Measurements from ENCODE around the gene LARGE2. TPM values are rescaled to one million over a fixed set of nuclear protein-coding genes. Genes with fewer than 3 reads are reported as not detected.

The LARGE2 gene
- total and polyA plus RNA-seq, 10 of the 15 experiments (the other 5 are each of a cell fraction or from before 2014, with no cell fraction given): 0.03 to 0.41 (median 0.19) TPM; not detected in 6

DNA sequence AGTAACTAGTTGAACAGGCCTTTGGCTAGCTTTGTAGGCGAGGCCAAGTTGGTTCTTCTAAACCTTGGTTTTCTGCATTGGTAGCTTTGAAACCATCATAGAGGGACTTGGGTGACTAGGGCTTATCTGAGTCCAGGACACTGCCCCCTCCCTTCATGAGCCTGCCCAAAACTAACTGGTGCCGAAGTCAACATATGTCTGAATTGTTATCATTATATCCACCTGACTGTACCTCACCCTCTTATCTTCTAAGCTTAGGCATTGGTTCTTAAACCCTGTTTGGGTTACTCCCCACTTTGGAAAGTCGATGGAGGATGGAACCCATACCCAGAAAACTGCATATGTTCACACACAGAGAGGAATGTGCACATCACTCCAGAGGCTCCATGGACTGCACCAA is 44.6 kb upstream of the LARGE2 start:
- ChIA-PET RAD21 (ENCODE audit: unreplicated experiment) (no interaction called here), SMC1A (ENCODE audit: uncharacterized antibody, unreplicated experiment) (interaction anchor here (1.1 kb wide), 1 partner anchor 22 kb away, joined by 4 read pairs; no protein-coding TSS in a partner anchor), POLR2A (no interaction called here), CTCF (interaction anchor here (0.9 kb wide), 1 partner anchor 87 kb away, joined by 3 read pairs; no protein-coding TSS in a partner anchor)
- no peak overlapping the region for H3K27ac ChIP-seq (ENCODE audit: control insufficient read depth, insufficient read depth)
- BruUV-seq (replicated peaks): no TSS peak
- FAIRE-seq (no peak), DNase-seq (ENCODE audit: low read depth, low spot score) (no peak), ATAC-seq (no peak)
- H3K4me1 ChIP-seq (ENCODE audit: control insufficient read depth, insufficient read depth, low read length): no peaks in the 10 kb centered on the region
- H3K4me3 ChIP-seq: no peak overlapping the region
- no peak overlapping the region for H2AFZ ChIP-seq (ENCODE audit: control insufficient read depth, low read depth, low read length)
- 75% methylated on average over 3 of the region's 3 CpGs for WGBS (ENCODE audit: insufficient coverage, insufficient replicate concordance, low lambda C conversion rate, missing lambda C conversion rate)
- intact Hi-C loops (cut with micrococcal nuclease; ENCODE audit: unreplicated experiment): no loop called here
- H3K4me2 ChIP-seq (ENCODE audit: control insufficient read depth, insufficient read depth): no peak overlapping the region
- no peak overlapping the region for H3K9ac ChIP-seq (ENCODE audit: control insufficient read depth, insufficient read depth, low read length)
- H3K36me3 ChIP-seq (ENCODE audit: control insufficient read depth in 2 of 2, insufficient read depth in 2 of 2, low read length in 1 of 2): peaks cover 0 to 10% of the 10 kb centered on the region in 2 experiments
- no peaks in the 10 kb centered on the region for H3K9me3 ChIP-seq (replicated peaks; ENCODE audit: control insufficient read depth, insufficient read depth, low read length)
- H3K79me2 ChIP-seq (ENCODE audit: control insufficient read depth, insufficient read depth, low read length): no peaks in the 10 kb centered on the region
- in situ Hi-C loops (cut with MboI): no loop called here
- no peaks in the 10 kb centered on the region for H4K20me1 ChIP-seq (ENCODE audit: control insufficient read depth, insufficient read depth)
- H3K27me3 ChIP-seq (replicated peaks in 1 of 2; ENCODE audit: control insufficient read depth in 2 of 2, insufficient read depth in 2 of 2, low read length in 1 of 2): no peaks in the 10 kb centered on the region
- TF ChIP-seq NFYA (IDR thresholded peaks at IDR 0.05; ENCODE audit: borderline replicate concordance, low read depth, low read length) (no peak), ZSCAN29 (IDR thresholded peaks at IDR 0.05) (no peak), EGR1 (IDR thresholded peaks at IDR 0.05; ENCODE audit: borderline replicate concordance in 1 of 2, low read depth in 2 of 2, low read length in 2 of 2) (no peak), TCF3 (IDR thresholded peaks at IDR 0.05; ENCODE audit: borderline replicate concordance, insufficient read depth, low read depth, low read length) (no peak), ZBTB33 (IDR thresholded peaks at IDR 0.05) (no peak), SPI1 (IDR thresholded peaks at IDR 0.05; ENCODE audit: borderline replicate concordance, insufficient read depth, low read depth, low read length) (no peak), ZNF207 (IDR thresholded peaks at IDR 0.05; ENCODE audit: borderline replicate concordance) (no peak), E2F8 (IDR thresholded peaks at IDR 0.05; ENCODE audit: low read depth, partially characterized antibody) (no peak), BRCA1 (IDR thresholded peaks at IDR 0.05; ENCODE audit: low read depth, low read length) (no peak), NBN (IDR thresholded peaks at IDR 0.05) (no peak), SUPT20H (IDR thresholded peaks at IDR 0.05; ENCODE audit: borderline replicate concordance, control insufficient read depth, low read depth, low read length) (no peak), CHD1 (IDR thresholded peaks at IDR 0.05; ENCODE audit: low read depth, low read length) (no peak), SMARCA5 (IDR thresholded peaks at IDR 0.05) (no peak)
- TF ChIP-seq, protein P1, sequence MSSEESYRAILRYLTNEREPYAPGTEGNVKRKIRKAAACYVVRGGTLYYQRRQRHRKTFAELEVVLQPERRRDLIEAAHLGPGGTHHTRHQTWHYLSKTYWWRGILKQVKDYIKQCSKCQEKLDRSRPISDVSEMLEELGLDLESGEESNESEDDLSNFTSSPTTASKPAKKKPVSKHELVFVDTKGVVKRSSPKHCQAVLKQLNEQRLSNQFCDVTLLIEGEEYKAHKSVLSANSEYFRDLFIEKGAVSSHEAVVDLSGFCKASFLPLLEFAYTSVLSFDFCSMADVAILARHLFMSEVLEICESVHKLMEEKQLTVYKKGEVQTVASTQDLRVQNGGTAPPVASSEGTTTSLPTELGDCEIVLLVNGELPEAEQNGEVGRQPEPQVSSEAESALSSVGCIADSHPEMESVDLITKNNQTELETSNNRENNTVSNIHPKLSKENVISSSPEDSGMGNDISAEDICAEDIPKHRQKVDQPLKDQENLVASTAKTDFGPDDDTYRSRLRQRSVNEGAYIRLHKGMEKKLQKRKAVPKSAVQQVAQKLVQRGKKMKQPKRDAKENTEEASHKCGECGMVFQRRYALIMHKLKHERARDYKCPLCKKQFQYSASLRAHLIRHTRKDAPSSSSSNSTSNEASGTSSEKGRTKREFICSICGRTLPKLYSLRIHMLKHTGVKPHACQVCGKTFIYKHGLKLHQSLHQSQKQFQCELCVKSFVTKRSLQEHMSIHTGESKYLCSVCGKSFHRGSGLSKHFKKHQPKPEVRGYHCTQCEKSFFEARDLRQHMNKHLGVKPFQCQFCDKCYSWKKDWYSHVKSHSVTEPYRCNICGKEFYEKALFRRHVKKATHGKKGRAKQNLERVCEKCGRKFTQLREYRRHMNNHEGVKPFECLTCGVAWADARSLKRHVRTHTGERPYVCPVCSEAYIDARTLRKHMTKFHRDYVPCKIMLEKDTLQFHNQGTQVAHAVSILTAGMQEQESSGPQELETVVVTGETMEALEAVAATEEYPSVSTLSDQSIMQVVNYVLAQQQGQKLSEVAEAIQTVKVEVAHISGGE (CRISPR knock-in tag; IDR thresholded peaks at IDR 0.05): no peak

All from GM12878 (cell line).